RPMI7951 (cell line): ENCODE data around the gene FBXO27. TPM values are rescaled to one million over a fixed set of nuclear protein-coding genes. Genes with fewer than 3 reads are reported as not detected.
"Not testable (repeated sequence)": the region's sequence is repeated elsewhere in the genome, so short reads cannot be mapped to it uniquely, and the experiment has no call there.

Experiments
- DNase-seq: peaks from one replicate; pipeline ENCODE4 v3.0.0-alpha.2; 2012; ENCODE audit warnings: low read depth
- total RNA-seq: library from RNA; depleted of rRNA; stranded (reverse); fragments of >200 nt; shearing (Covaris generic); gene quantifications from 2 replicates; pipeline ENCODE4 v1.2.3, GENCODE V29; 2014; rRNA removed

Gene FBXO27
- 0.10 TPM in 1 of 2 replicates, not detected in the other for total RNA-seq

- DNase-seq: no peak
These were observed at the start of gene FBXO27 for GRCh38 chr19:39032063-39032918. FBXO27 (minus strand) TSS chr19:39032549; CDS start chr19:39032227, 322 bp downstream.

- DNase-seq: no peak
These were observed 48.1 kb upstream of the FBXO27 start for GRCh38 chr19:39080431-39080830.

GRCh38 chr19:39078436-39079200, 46.3 kb upstream of the FBXO27 start:
- DNase-seq: peak; percentile 98

GRCh38 chr19:39077323-39077722, 45.0 kb upstream of the FBXO27 start:
- no peak for DNase-seq

- DNase-seq: no peak
These were observed 42.6 kb upstream of the FBXO27 start for GRCh38 chr19:39074942-39075341.

GRCh38 chr19:39074205-39074692, 41.9 kb upstream of the FBXO27 start:
- DNase-seq: no peak

- DNase-seq: peak; percentile 99
These were observed 38.5 kb upstream of the FBXO27 start for GRCh38 chr19:39070888-39071287.

- not testable (repeated sequence) for DNase-seq
These were observed 35.9 kb upstream of the FBXO27 start for GRCh38 chr19:39068259-39068658.

- DNase-seq: no peak
These were observed 34.8 kb upstream of the FBXO27 start for GRCh38 chr19:39067104-39067503.

- DNase-seq: no peak
These were observed 33.6 kb upstream of the FBXO27 start for GRCh38 chr19:39065928-39066327.

- DNase-seq: no peak
These were observed 32.1 kb upstream of the FBXO27 start for GRCh38 chr19:39064405-39064804.

GRCh38 chr19:39060171-39060570, 27.8 kb upstream of the FBXO27 start:
- DNase-seq: no peak

- DNase-seq: no peak
These were observed 27.0 kb upstream of the FBXO27 start for GRCh38 chr19:39059302-39059701.

GRCh38 chr19:39057615-39058014, 25.3 kb upstream of the FBXO27 start:
- DNase-seq: no peak

- no peak for DNase-seq
These were observed 21.7 kb upstream of the FBXO27 start for GRCh38 chr19:39054091-39054470.

- no peak for DNase-seq
These were observed 21.1 kb upstream of the FBXO27 start for GRCh38 chr19:39053276-39054090.

GRCh38 chr19:39052846-39053245, 20.5 kb upstream of the FBXO27 start:
- DNase-seq: no peak

- DNase-seq: peak; percentile 52
These were observed 19.9 kb upstream of the FBXO27 start for GRCh38 chr19:39052243-39052746.

GRCh38 chr19:39047073-39047472, 14.7 kb upstream of the FBXO27 start:
- no peak for DNase-seq

- DNase-seq: peak; percentile 51
These were observed 13.9 kb upstream of the FBXO27 start for GRCh38 chr19:39046037-39046821.

GRCh38 chr19:39045506-39045905, 13.2 kb upstream of the FBXO27 start:
- no peak for DNase-seq
